IMR-90 (cell line): Measurements from ENCODE around the gene RALGAPA2. TPM values are rescaled to one million over a fixed set of nuclear protein-coding genes. Genes with fewer than 3 reads are reported as not detected.

ENCODE experiments used
- ATAC-seq: fragments of 200-7000 bp; cut with Tn5 transposase; 2 replicates; pipeline ENCODE4 v1.9.1; 2020; ENCODE audit warnings: low read depth, mild to moderate bottlenecking, moderate library complexity
- BruUV-seq: library from RNA; stranded (reverse); fragments of 400-500 nt; replicated peaks from 2 replicates; lab custom pipeline; 2021; lab: Mats Ljungman, UMichigan
- CTCF ChIA-PET: fragments of 300-600 bp; formaldehyde crosslinking; extraction: SDS; loops from one replicate; lab custom pipeline; 2021; ENCODE audit warnings: antibody characterized with exemption; lab: Yijun Ruan, JAX
- POLR2A ChIA-PET: fragments of 300-600 bp; sonication (Branson Sonifier 250); formaldehyde crosslinking; loops from one replicate; lab custom pipeline; 2022; ENCODE audit warnings: antibody characterized with exemption; ENCODE audit not compliant: unreplicated experiment; lab: Charles Lee
- DNase-seq: peaks from one replicate; pipeline ENCODE4 v3.0.0; 2013
- H2AFZ ChIP-seq: replicated peaks from 2 replicates; pipeline ENCODE3; 2013; ENCODE audit warnings: low read length, mild to moderate bottlenecking; ENCODE audit not compliant: poor library complexity
- H2AK5ac ChIP-seq: 2 replicates; pipeline ENCODE4 v1.6.1; 2013; ENCODE audit warnings: low read depth, low read length, inconsistent platforms
- H2AK9ac ChIP-seq: replicated peaks from 2 replicates; pipeline ENCODE3; 2013; ENCODE audit warnings: mild to moderate bottlenecking, low read depth, low read length, moderate library complexity; ENCODE audit not compliant: poor library complexity
- H2BK120ac ChIP-seq: 2 replicates; pipeline ENCODE4 v1.6.1; 2013; ENCODE audit warnings: low read depth, low read length, inconsistent platforms
- H2BK15ac ChIP-seq: 3 replicates; pipeline ENCODE4 v1.6.1; 2013; ENCODE audit warnings: low read depth, low read length, inconsistent platforms
- H2BK20ac ChIP-seq: 2 replicates; pipeline ENCODE4 v1.6.1; 2013; ENCODE audit warnings: low read depth, mild to moderate bottlenecking, inconsistent platforms, low read length, moderate library complexity
- H2BK5ac ChIP-seq: 2 replicates; pipeline ENCODE4 v1.6.1; 2013; ENCODE audit warnings: mild to moderate bottlenecking, low read depth, low read length, inconsistent platforms; ENCODE audit not compliant: poor library complexity, severe bottlenecking
- H3K14ac ChIP-seq: replicated peaks from 2 replicates; pipeline ENCODE4 v1.6.1; 2013; ENCODE audit warnings: low read depth, low read length, inconsistent platforms
- H3K18ac ChIP-seq: 2 replicates; pipeline ENCODE4 v1.6.1; 2013; ENCODE audit warnings: low read depth, low read length, control low read depth
- H3K23ac ChIP-seq: 2 replicates; pipeline ENCODE4 v1.6.1; 2013; ENCODE audit warnings: low read depth, low read length, inconsistent platforms
- H3K27ac ChIP-seq: 2 replicates; pipeline ENCODE4 v1.5.1; 2013; ENCODE audit warnings: mild to moderate bottlenecking, control low read depth, low read length; ENCODE audit not compliant: insufficient read depth
- H3K27me3 ChIP-seq: 2 replicates; pipeline ENCODE4 v1.6.1; 2013; ENCODE audit warnings: low read length; ENCODE audit not compliant: control insufficient read depth, insufficient read depth
- H3K36me3 ChIP-seq: 2 replicates; pipeline ENCODE4 v1.6.1; 2013; ENCODE audit warnings: low read length, mixed read lengths; ENCODE audit not compliant: control insufficient read depth, insufficient read depth
- H3K4ac ChIP-seq: 2 replicates; pipeline ENCODE4 v1.6.1; 2013; ENCODE audit warnings: low read depth, low read length, inconsistent platforms
- H3K4me1 ChIP-seq: 2 replicates; pipeline ENCODE4 v1.6.1; 2013; ENCODE audit warnings: low read length, mixed read lengths; ENCODE audit not compliant: control insufficient read depth, insufficient read depth
- H3K4me2 ChIP-seq: 2 replicates; pipeline ENCODE4 v1.6.1; 2013; ENCODE audit warnings: low read depth, mild to moderate bottlenecking, control low read depth, low read length, moderate library complexity
- H3K4me3 ChIP-seq: 2 replicates; pipeline ENCODE4 v1.5.1; 2013; ENCODE audit warnings: low read depth, mild to moderate bottlenecking, control low read depth, low read length, moderate library complexity; ENCODE audit not compliant: insufficient read depth
- H3K56ac ChIP-seq: 2 replicates; pipeline ENCODE4 v1.6.1; 2013; ENCODE audit warnings: low read length, inconsistent platforms; ENCODE audit not compliant: insufficient read depth; ENCODE audit errors: extremely low read depth
- H3K79me1 ChIP-seq, 2 experiments: 2 replicates each; pipeline ENCODE4 v1.6.1; 2013; ENCODE audit warnings: low read length in 2 of 2, inconsistent platforms in 1 of 2, low read depth in 1 of 2
- H3K9ac ChIP-seq: 2 replicates; pipeline ENCODE4 v1.6.1; 2013; ENCODE audit warnings: low read depth, low read length, control low read depth
- H3K9me1 ChIP-seq: 2 replicates; pipeline ENCODE4 v1.6.1; 2013; ENCODE audit warnings: low read length, inconsistent platforms; ENCODE audit not compliant: insufficient read depth
- H3K9me3 ChIP-seq: 2 replicates; pipeline ENCODE4 v1.6.1; 2013; ENCODE audit warnings: low read length; ENCODE audit not compliant: control insufficient read depth, insufficient read depth
- H4K20me1 ChIP-seq: 2 replicates; pipeline ENCODE4 v1.6.1; 2013; ENCODE audit warnings: low read length, inconsistent platforms; ENCODE audit not compliant: insufficient read depth
- H4K5ac ChIP-seq: 2 replicates; pipeline ENCODE4 v1.6.1; 2013; ENCODE audit warnings: mild to moderate bottlenecking, low read depth, low read length, control low read depth
- H4K8ac ChIP-seq, 2 experiments: 2 replicates each; pipeline ENCODE4 v1.6.1; 2013; ENCODE audit warnings: low read depth in 2 of 2, low read length in 2 of 2, control low read depth in 1 of 2, inconsistent platforms in 1 of 2
- H4K91ac ChIP-seq: 2 replicates; pipeline ENCODE4 v1.6.1; 2013; ENCODE audit warnings: low read depth, low read length, inconsistent platforms; ENCODE audit not compliant: insufficient read depth
- BHLHE40 ChIP-seq: fragments of 150-350 bp; IDR thresholded peaks from 2 replicates; pipeline ENCODE4 v1.6.1; 2016; ENCODE audit warnings: mild to moderate bottlenecking, low read depth, low read length
- CHD1 ChIP-seq: IDR thresholded peaks from 2 replicates; pipeline ENCODE4 v1.6.1; 2012; ENCODE audit warnings: low read depth, low read length, improper control_type of control experiment
- FOS ChIP-seq: fragments of 150-350 bp; IDR thresholded peaks from 2 replicates; pipeline ENCODE4 v1.6.1; 2016; ENCODE audit warnings: low read depth, low read length
- MAFK ChIP-seq: IDR thresholded peaks from 2 replicates; pipeline ENCODE4 v1.6.1; 2012; ENCODE audit warnings: low read depth, low read length, improper control_type of control experiment
- MAZ ChIP-seq: IDR thresholded peaks from 2 replicates; pipeline ENCODE4 v1.6.1; 2012; ENCODE audit warnings: low read depth, mild to moderate bottlenecking, low read length, improper control_type of control experiment, moderate library complexity, borderline replicate concordance
- POLR2A ChIP-seq: IDR thresholded peaks from 2 replicates; pipeline ENCODE4 v1.6.1; 2012; ENCODE audit warnings: mild to moderate bottlenecking, low read depth, low read length
- RAD21 ChIP-seq: IDR thresholded peaks from 2 replicates; pipeline ENCODE4 v1.6.1; 2012; ENCODE audit warnings: low read length, improper control_type of control experiment
- RCOR1 ChIP-seq: IDR thresholded peaks from 2 replicates; pipeline ENCODE4 v1.6.1; 2012; ENCODE audit warnings: mild to moderate bottlenecking, low read length, improper control_type of control experiment; ENCODE audit not compliant: insufficient replicate concordance
- RFX5 ChIP-seq: IDR thresholded peaks from 2 replicates; pipeline ENCODE4 v1.8.0; 2012; ENCODE audit warnings: low read depth, mild to moderate bottlenecking, low read length, moderate library complexity
- SMC3 ChIP-seq: fragments of 150-350 bp; IDR thresholded peaks from 2 replicates; pipeline ENCODE4 v1.6.1; 2016; ENCODE audit warnings: low read depth, mild to moderate bottlenecking, antibody characterized with exemption, low read length, moderate library complexity
- WGBS, 2 experiments: methylation state at CpG; one replicate each; pipeline versions ENCODE4 v1.1.5 to v1.1.7; 2013; ENCODE audit warnings: missing lambda C conversion rate in 2 of 2; ENCODE audit not compliant: insufficient read length in 1 of 2; ENCODE audit errors: extremely low coverage in 2 of 2; 5-methylcytosine and 5-hydroxymethylcytosine counted together
- dilution Hi-C: fragments of 300-500 bp; cut with HindIII; formaldehyde crosslinking; loops from one replicate; pipeline ENCODE4 v1.14.3; 2018; ENCODE audit warnings: low sequenced_read_pairs; ENCODE audit not compliant: unreplicated experiment
- in situ Hi-C: fragments of 300-500 bp; cut with MboI; formaldehyde crosslinking; loops from 3 replicates; pipeline ENCODE4 v1.14.3; 2019; ENCODE audit warnings: low sequenced_read_pairs, inconsistent platforms, mixed read lengths
- intact Hi-C: fragments of 100-400 bp; cut with micrococcal nuclease; formaldehyde crosslinking; loops from 2 replicates; pipeline ENCODE4 v1.10.0; 2022
- polyA plus RNA-seq, 3 experiments: library from polyadenylated mRNA; depleted of rRNA; stranded (reverse); fragments of >200 nt; gene quantifications; 2 replicates each; pipeline ENCODE4 v1.2.3, GENCODE V29; 2012; ENCODE audit warnings: low replicate concordance in 1 of 3
- total RNA-seq: library from RNA; depleted of rRNA; stranded (reverse); fragments of >200 nt; gene quantifications from 2 replicates; pipeline ENCODE4 v1.2.3, GENCODE V29; 2012
- TF ChIP-seq, protein P1 (sequence below): conservative IDR thresholded peaks from 2 replicates; pipeline ENCODE4 v1.5.1; 2012; ENCODE audit warnings: mild to moderate bottlenecking, low read depth, low read length, improper control_type of control experiment
- TF ChIP-seq, protein P2 (sequence below): fragments of 150-350 bp; IDR thresholded peaks from 2 replicates; pipeline ENCODE4 v1.6.1; 2017; ENCODE audit warnings: mild to moderate bottlenecking, antibody characterized with exemption, low read length, low read depth
- TF ChIP-seq, protein P3 (sequence below): fragments of 150-350 bp; IDR thresholded peaks from 2 replicates; pipeline ENCODE4 v1.6.1; 2016; ENCODE audit warnings: low read depth, mild to moderate bottlenecking, low read length, moderate library complexity, borderline replicate concordance

The RALGAPA2 gene
- total and polyA plus RNA-seq, 2 of the 4 experiments (the other 2 are of a cell fraction) = 1.3 to 3.9 TPM

DNA sequence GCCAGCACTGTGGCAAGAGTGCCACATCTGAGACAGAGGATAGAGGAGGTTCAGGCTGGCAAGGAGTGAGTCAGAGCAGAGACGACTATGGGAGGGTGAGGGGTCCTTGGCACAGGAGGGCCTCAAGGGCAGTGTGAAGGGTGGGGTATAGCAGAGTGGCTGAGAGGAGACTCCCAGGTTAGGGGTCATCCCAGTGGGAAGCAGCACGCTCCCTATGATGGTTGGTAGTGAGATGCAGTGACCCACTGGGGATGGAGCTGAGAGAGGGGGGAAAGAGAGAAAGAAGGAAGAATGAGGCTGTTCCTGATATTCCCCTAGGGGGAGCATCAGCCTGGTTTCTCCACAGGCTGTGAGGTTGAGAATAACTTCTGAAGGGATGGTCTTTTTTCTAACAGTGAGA lies 247.2 kb downstream of the RALGAPA2 start:
- no peaks in the 10 kb centered on the region for H3K9me3 ChIP-seq
- no peak overlapping the region for H2BK5ac ChIP-seq
- no peak overlapping the region for H2BK120ac ChIP-seq
- H3K9me1 ChIP-seq = 0 out of 2 replicates have a peak, but pooled peaks cover 6% of the 10 kb centered on the region
- no peak overlapping the region for H2BK15ac ChIP-seq
- H3K4me2 ChIP-seq = no peak overlapping the region
- H3K9ac ChIP-seq = no peak overlapping the region
- no peak overlapping the region for H3K14ac ChIP-seq
- H3K23ac ChIP-seq = no peak overlapping the region
- no peak overlapping the region for H3K56ac ChIP-seq
- 50% methylated on average over 1 of the region's 2 CpGs; no CpG with 5 or more reads in 1 of the 2 experiments for WGBS, 2 experiments
- H4K91ac ChIP-seq = no peak overlapping the region
- ChIA-PET POLR2A (no interaction called here), CTCF (interaction anchor here (1.1 to 1.3 kb wide), 2 partner anchors 16 to 129 kb away, joined by 4 to 5 read pairs; no protein-coding TSS in a partner anchor)
- BruUV-seq = no TSS peak
- no peak overlapping the region for H4K5ac ChIP-seq
- no peaks in the 10 kb centered on the region for H3K36me3 ChIP-seq
- H3K18ac ChIP-seq = no peak overlapping the region
- DNase-seq = no peak
- no peak overlapping the region for H2AFZ ChIP-seq
- no peak overlapping the region for H3K4me3 ChIP-seq
- no peaks in the 10 kb centered on the region for H3K79me1 ChIP-seq
- dilution Hi-C loops (no loop called here), in situ Hi-C loops (no loop called here), intact Hi-C loops (no loop called here)
- H3K4ac ChIP-seq = peak overlapping the region; percentile 6; the same call in 1 of the 2 replicates
- no peak overlapping the region for H2AK9ac ChIP-seq
- ATAC-seq = peak; percentile 45
- H4K8ac ChIP-seq = no peak overlapping the region
- no peaks in the 10 kb centered on the region for H3K27me3 ChIP-seq
- no peak overlapping the region for H2AK5ac ChIP-seq
- no peak overlapping the region for H2BK20ac ChIP-seq
- H4K20me1 ChIP-seq = no peaks in the 10 kb centered on the region
- H3K4me1 ChIP-seq = peaks cover 5% of the 10 kb centered on the region
- TF ChIP-seq RAD21 = peak; percentile 29; the same call in 1 of the 2 replicates
- TF ChIP-seq RCOR1 = no peak
- TF ChIP-seq, protein P1, sequence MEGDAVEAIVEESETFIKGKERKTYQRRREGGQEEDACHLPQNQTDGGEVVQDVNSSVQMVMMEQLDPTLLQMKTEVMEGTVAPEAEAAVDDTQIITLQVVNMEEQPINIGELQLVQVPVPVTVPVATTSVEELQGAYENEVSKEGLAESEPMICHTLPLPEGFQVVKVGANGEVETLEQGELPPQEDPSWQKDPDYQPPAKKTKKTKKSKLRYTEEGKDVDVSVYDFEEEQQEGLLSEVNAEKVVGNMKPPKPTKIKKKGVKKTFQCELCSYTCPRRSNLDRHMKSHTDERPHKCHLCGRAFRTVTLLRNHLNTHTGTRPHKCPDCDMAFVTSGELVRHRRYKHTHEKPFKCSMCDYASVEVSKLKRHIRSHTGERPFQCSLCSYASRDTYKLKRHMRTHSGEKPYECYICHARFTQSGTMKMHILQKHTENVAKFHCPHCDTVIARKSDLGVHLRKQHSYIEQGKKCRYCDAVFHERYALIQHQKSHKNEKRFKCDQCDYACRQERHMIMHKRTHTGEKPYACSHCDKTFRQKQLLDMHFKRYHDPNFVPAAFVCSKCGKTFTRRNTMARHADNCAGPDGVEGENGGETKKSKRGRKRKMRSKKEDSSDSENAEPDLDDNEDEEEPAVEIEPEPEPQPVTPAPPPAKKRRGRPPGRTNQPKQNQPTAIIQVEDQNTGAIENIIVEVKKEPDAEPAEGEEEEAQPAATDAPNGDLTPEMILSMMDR = peak; percentile 42
- no peak for TF ChIP-seq POLR2A
- no peak for TF ChIP-seq MAZ
- TF ChIP-seq FOS = no peak
- TF ChIP-seq SMC3 = 0 out of 2 replicates have a peak, but pooled peaks have one; percentile 7
- TF ChIP-seq MAFK = no peak
- TF ChIP-seq, protein P2, sequence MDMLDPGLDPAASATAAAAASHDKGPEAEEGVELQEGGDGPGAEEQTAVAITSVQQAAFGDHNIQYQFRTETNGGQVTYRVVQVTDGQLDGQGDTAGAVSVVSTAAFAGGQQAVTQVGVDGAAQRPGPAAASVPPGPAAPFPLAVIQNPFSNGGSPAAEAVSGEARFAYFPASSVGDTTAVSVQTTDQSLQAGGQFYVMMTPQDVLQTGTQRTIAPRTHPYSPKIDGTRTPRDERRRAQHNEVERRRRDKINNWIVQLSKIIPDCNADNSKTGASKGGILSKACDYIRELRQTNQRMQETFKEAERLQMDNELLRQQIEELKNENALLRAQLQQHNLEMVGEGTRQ = no peak
- no peak for TF ChIP-seq RFX5
- TF ChIP-seq, protein P3, sequence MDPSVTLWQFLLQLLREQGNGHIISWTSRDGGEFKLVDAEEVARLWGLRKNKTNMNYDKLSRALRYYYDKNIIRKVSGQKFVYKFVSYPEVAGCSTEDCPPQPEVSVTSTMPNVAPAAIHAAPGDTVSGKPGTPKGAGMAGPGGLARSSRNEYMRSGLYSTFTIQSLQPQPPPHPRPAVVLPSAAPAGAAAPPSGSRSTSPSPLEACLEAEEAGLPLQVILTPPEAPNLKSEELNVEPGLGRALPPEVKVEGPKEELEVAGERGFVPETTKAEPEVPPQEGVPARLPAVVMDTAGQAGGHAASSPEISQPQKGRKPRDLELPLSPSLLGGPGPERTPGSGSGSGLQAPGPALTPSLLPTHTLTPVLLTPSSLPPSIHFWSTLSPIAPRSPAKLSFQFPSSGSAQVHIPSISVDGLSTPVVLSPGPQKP = no peak
- no peak for TF ChIP-seq BHLHE40
- TF ChIP-seq CHD1 = no peak
- no peak overlapping the region for H3K27ac ChIP-seq
